SK-N-SH (cell line): ENCODE results near the gene SCUBE3.

ENCODE experiments used
- CTCF ChIP-seq: fragments of 200-600 bp; sonication (generic); IDR thresholded peaks from 2 replicates; pipeline ENCODE4 v1.6.1; 2017; ENCODE audit warnings: antibody characterized with exemption, mild to moderate bottlenecking, moderate library complexity
- ELF1 ChIP-seq: IDR thresholded peaks from 2 replicates; pipeline ENCODE4 v1.4.0; 2012
- EP300 ChIP-seq, 2 experiments: IDR thresholded peaks; 2 replicates each; pipeline versions ENCODE4 v1.4.0 to v1.6.1; 2012; ENCODE audit warnings: borderline replicate concordance in 1 of 2, low read depth in 1 of 2, low read length in 1 of 2
- EZH2phosphoT487 ChIP-seq: fragments of 200-600 bp; sonication (generic); IDR thresholded peaks from 2 replicates; pipeline ENCODE4 v1.6.1; 2017; ENCODE audit warnings: low read depth, mixed run types, mild to moderate bottlenecking, antibody characterized with exemption, moderate library complexity, borderline replicate concordance
- MAX ChIP-seq: IDR thresholded peaks from 2 replicates; pipeline ENCODE4 v1.4.0; 2012; ENCODE audit warnings: low read depth
- NFIC ChIP-seq: IDR thresholded peaks from 2 replicates; pipeline ENCODE4 v1.4.0; 2012; ENCODE audit warnings: borderline replicate concordance
- POLR2AphosphoS5 ChIP-seq: IDR thresholded peaks from 2 replicates; pipeline ENCODE4 v1.6.1; 2012; ENCODE audit warnings: low read depth, low read length
- SMC3 ChIP-seq: IDR thresholded peaks from 2 replicates; pipeline ENCODE4 v1.6.1; 2012; ENCODE audit warnings: low read depth, low read length, improper control_type of control experiment

GRCh38 chr6:35248300-35248699, 34.5 kb downstream of the SCUBE3 start:
- TF ChIP-seq CTCF (no peak), EZH2phosphoT487 (no peak), EP300 (IDR thresholded peaks at IDR 0.05; ENCODE audit: borderline replicate concordance in 1 of 2, low read depth in 1 of 2, low read length in 1 of 2) (no peak), NFIC (no peak), POLR2AphosphoS5 (no peak), SMC3 (no peak), ELF1 (no peak), MAX (no peak)
